GM12878 (cell line): ENCODE results near the gene SHANK1. TPM values are rescaled to one million over a fixed set of nuclear protein-coding genes. Genes with fewer than 3 reads are reported as not detected.

Experiments used
- ATAC-seq: fragments of 200-7000 bp; cut with Tn5 transposase; 3 replicates; pipeline ENCODE4 v1.9.1; 2020; ENCODE audit warnings: mild to moderate bottlenecking, moderate library complexity
- BruUV-seq: library from RNA; stranded (reverse); fragments of 400-500 nt; replicated peaks from 2 replicates; lab custom pipeline; 2021; lab: Mats Ljungman, UMichigan
- CTCF ChIA-PET: fragments of 300-600 bp; sonication (Branson Sonifier 250); formaldehyde crosslinking; extraction: SDS; loops from one replicate; lab custom pipeline; 2021; ENCODE audit warnings: inconsistent platforms; lab: Yijun Ruan, JAX
- POLR2A ChIA-PET: fragments of 350-600 bp; formaldehyde crosslinking; extraction: SDS; loops from one replicate; lab custom pipeline; 2021; ENCODE audit warnings: inconsistent platforms; lab: Charles Lee
- RAD21 ChIA-PET: fragments of 300-600 bp; sonication (Branson Sonifier 250); formaldehyde crosslinking; loops from one replicate; lab custom pipeline; 2023; ENCODE audit warnings: antibody characterized with exemption; ENCODE audit not compliant: unreplicated experiment; lab: Charles Lee
- SMC1A ChIA-PET: fragments of 300-600 bp; sonication (Branson Sonifier 250); formaldehyde crosslinking; loops from one replicate; lab custom pipeline; 2023; ENCODE audit not compliant: unreplicated experiment, uncharacterized antibody; lab: Charles Lee
- DNase-seq: peaks from one replicate; pipeline ENCODE4 v3.0.0-alpha.2; 2011; ENCODE audit warnings: low read depth, low spot score
- FAIRE-seq: peaks from 3 replicates; lab custom pipeline; 2011; peaks lifted over from hg19 to GRCh38; lab: Jason Lieb, UNC
- H2AFZ ChIP-seq: 2 replicates; pipeline ENCODE4 v1.6.0; 2011; ENCODE audit warnings: low read depth, low read length, control low read depth; ENCODE audit not compliant: control insufficient read depth
- H3K27ac ChIP-seq: 2 replicates; pipeline ENCODE4 v1.5.1; 2011; ENCODE audit warnings: control low read depth; ENCODE audit not compliant: control insufficient read depth, insufficient read depth
- H3K27me3 ChIP-seq, 2 experiments: replicated peaks in 1 of 2; 2 replicates each; pipeline versions ENCODE4 v1.6.0 to v1.6.1; 2011; ENCODE audit warnings: low read length in 1 of 2; ENCODE audit not compliant: control insufficient read depth in 2 of 2, insufficient read depth in 2 of 2
- H3K36me3 ChIP-seq, 2 experiments: 2 replicates each; pipeline ENCODE4 v1.5.1; 2011; ENCODE audit warnings: low read length in 1 of 2; ENCODE audit not compliant: control insufficient read depth in 2 of 2, insufficient read depth in 2 of 2
- H3K4me1 ChIP-seq: 2 replicates; pipeline ENCODE4 v1.6.1; 2011; ENCODE audit warnings: mild to moderate bottlenecking, low read length, moderate library complexity, mixed read lengths; ENCODE audit not compliant: control insufficient read depth, insufficient read depth
- H3K4me2 ChIP-seq: 2 replicates; pipeline ENCODE4 v1.6.0; 2011; ENCODE audit warnings: control low read depth; ENCODE audit not compliant: control insufficient read depth, insufficient read depth
- H3K4me3 ChIP-seq: fragments of 200-600 bp; sonication (generic); 2 replicates; pipeline ENCODE4 v1.5.1; 2016
- H3K79me2 ChIP-seq: 2 replicates; pipeline ENCODE4 v1.6.0; 2011; ENCODE audit warnings: low read length; ENCODE audit not compliant: control insufficient read depth, insufficient read depth
- H3K9ac ChIP-seq: 2 replicates; pipeline ENCODE4 v1.8.0; 2011; ENCODE audit warnings: low read length, control low read depth, mixed read lengths; ENCODE audit not compliant: control insufficient read depth, insufficient read depth
- H3K9me3 ChIP-seq: replicated peaks from 3 replicates; pipeline ENCODE4 v1.5.1; 2011; ENCODE audit warnings: mild to moderate bottlenecking, low read length; ENCODE audit not compliant: control insufficient read depth, insufficient read depth
- H4K20me1 ChIP-seq: 2 replicates; pipeline ENCODE4 v1.6.0; 2011; ENCODE audit not compliant: control insufficient read depth, insufficient read depth
- ESRRA ChIP-seq: IDR thresholded peaks from 2 replicates; pipeline ENCODE4 v1.6.1; 2012; ENCODE audit warnings: mild to moderate bottlenecking, low read length, improper control_type of control experiment
- NKRF ChIP-seq: fragments of 450-650 bp; conservative IDR thresholded peaks from 2 replicates; pipeline ENCODE4 v1.6.1; 2017; ENCODE audit warnings: mild to moderate bottlenecking, moderate library complexity
- POLR2A ChIP-seq: IDR thresholded peaks from 2 replicates; pipeline ENCODE4 v1.6.1; 2011; ENCODE audit warnings: low read depth, mild to moderate bottlenecking, low read length
- ZNF274 ChIP-seq: IDR thresholded peaks from one replicate; pipeline ENCODE4 v1.8.0; 2011; ENCODE audit not compliant: insufficient read length, insufficient read depth
- WGBS: methylation state at CpG from one replicate; pipeline ENCODE4 v1.1.6; 2016; ENCODE audit warnings: low lambda C conversion rate; ENCODE audit not compliant: insufficient replicate concordance, insufficient coverage; ENCODE audit errors: missing lambda C conversion rate; 5-methylcytosine and 5-hydroxymethylcytosine counted together
- in situ Hi-C: fragments of 300-500 bp; cut with MboI; formaldehyde crosslinking; loops from 9 replicates; pipeline ENCODE4 v1.14.3; 2018; ENCODE audit warnings: mixed read lengths
- intact Hi-C: fragments of 100-400 bp; cut with micrococcal nuclease; formaldehyde crosslinking; loops from one replicate; pipeline ENCODE4 v1.14.2; 2022; ENCODE audit not compliant: unreplicated experiment
- polyA plus RNA-seq, 11 experiments: library from polyadenylated mRNA; depleted of rRNA in 4 of 11; unstranded in 6 of 11; stranded (reverse) in 5 of 11; fragments of >200 nt; fragmentation: Nextera tagmentation in 4 of 11; fragmentation: Illumina TruSeq in 1 of 11; extraction: Ambion mirVana in 4 of 11; extraction: Trizol in 1 of 11; gene quantifications; 1 replicate in 1 of 11; 2 replicates in 10 of 11; pipeline versions ENCODE4 v1.2.1 to v1.2.3, GENCODE V29; 2011 to 2016; ENCODE audit warnings: inconsistent platforms in 2 of 11, missing spikeins in 2 of 11, low read depth in 1 of 11
- total RNA-seq, 4 experiments: library from RNA; depleted of rRNA in 3 of 4; stranded (reverse); fragments of >200 nt in 3 of 4; fragmentation: Illumina TruSeq in 1 of 4; extraction: Trizol in 1 of 4; gene quantifications; 2 replicates each; pipeline versions ENCODE4 v1.2.1 to v1.2.3, GENCODE V29; 2013 to 2021
- TF ChIP-seq, protein P1 (sequence below): fragments of 450-650 bp; IDR thresholded peaks from 2 replicates; pipeline ENCODE4 v1.6.1; 2017; ENCODE audit warnings: mild to moderate bottlenecking, low read depth, inconsistent platforms; ENCODE audit not compliant: poor library complexity, severe bottlenecking
- TF ChIP-seq, protein P2 (sequence below): fragments of 150-350 bp; IDR thresholded peaks from 2 replicates; pipeline ENCODE4 v1.6.1; 2016; ENCODE audit warnings: low read depth, low read length

SHANK1 gene
- total and polyA plus RNA-seq, 10 of the 15 experiments (the other 5 are each of a cell fraction or from before 2014, with no cell fraction given), result not detected

- no peak for TF ChIP-seq NKRF
- TF ChIP-seq ZNF274, result no peak
- TF ChIP-seq, protein P1, sequence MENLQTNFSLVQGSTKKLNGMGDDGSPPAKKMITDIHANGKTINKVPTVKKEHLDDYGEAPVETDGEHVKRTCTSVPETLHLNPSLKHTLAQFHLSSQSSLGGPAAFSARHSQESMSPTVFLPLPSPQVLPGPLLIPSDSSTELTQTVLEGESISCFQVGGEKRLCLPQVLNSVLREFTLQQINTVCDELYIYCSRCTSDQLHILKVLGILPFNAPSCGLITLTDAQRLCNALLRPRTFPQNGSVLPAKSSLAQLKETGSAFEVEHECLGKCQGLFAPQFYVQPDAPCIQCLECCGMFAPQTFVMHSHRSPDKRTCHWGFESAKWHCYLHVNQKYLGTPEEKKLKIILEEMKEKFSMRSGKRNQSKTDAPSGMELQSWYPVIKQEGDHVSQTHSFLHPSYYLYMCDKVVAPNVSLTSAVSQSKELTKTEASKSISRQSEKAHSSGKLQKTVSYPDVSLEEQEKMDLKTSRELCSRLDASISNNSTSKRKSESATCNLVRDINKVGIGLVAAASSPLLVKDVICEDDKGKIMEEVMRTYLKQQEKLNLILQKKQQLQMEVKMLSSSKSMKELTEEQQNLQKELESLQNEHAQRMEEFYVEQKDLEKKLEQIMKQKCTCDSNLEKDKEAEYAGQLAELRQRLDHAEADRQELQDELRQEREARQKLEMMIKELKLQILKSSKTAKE, result no peak
- no peak for TF ChIP-seq ESRRA
Observed at GRCh38 chr19:50659318-50660087, 60.1 kb downstream of the SHANK1 start (continued).

DNA sequence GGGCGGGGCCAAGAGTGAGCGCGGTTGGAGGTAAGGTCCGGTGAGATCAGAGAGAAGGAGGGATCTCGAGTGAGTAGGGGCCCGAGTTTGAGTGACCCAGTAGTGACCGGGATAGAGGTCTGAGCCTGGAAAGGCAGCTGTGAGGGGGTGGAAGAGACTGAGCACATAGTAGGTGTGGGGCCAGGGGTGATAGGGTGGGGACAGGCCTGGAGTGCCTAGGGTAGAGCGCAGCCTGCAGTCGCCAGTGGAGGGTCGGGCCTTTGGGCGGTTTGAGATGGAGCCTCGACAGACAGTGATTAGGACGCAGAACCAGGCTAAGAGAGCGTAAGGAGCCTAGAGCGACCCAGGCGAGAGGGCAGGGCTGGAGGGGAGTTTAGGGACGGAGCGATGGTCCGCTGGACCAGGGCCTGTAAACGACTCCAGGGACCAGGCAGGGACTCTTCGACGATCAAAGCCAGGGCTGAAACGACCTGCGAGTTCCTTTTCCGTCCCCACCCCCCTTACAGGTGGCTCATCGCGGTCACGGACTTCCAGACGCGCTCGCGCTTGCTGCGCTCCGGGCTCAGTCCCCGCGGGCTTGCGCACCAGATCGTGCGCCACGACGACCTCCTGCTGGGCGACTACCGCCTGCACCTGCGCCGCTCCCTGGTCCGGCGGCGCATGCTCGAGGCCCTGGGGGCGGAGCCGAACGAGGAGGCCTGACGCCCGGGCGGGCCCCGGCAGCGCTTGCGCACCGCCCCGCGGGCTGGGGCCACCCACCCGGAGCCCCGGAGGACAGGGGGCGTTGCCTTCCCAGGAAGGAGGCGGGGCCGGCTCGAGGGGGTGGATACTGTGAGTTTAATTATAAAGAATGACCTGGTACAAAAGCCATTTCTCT, 60.9 kb downstream of the SHANK1 start:
- in situ Hi-C loops, result no loop called here
- ChIA-PET RAD21 (no interaction called here), CTCF (no interaction called here), POLR2A (no interaction called here), SMC1A (no interaction called here)
- no TSS peak for BruUV-seq
- Histone ChIP-seq H3K4me3 (no peak overlapping the region), H3K9ac (no peak overlapping the region), H3K4me1 (no peaks in the 10 kb centered on the region), H3K4me2 (peak overlapping the region; percentile 25; the same call in 1 of the 2 replicates), H3K27me3 (no peaks in the 10 kb centered on the region), H3K27ac (no peak overlapping the region), H3K9me3 (no peaks in the 10 kb centered on the region; the same call in 2 of the 3 replicates), H3K36me3 (no peaks in the 10 kb centered on the region), H3K79me2 (no peaks in the 10 kb centered on the region), H2AFZ (peak overlapping the region; percentile 39), H4K20me1 (no peaks in the 10 kb centered on the region)
- FAIRE-seq (no peak), ATAC-seq (no peak), DNase-seq (no peak)
- TF ChIP-seq, protein P2, sequence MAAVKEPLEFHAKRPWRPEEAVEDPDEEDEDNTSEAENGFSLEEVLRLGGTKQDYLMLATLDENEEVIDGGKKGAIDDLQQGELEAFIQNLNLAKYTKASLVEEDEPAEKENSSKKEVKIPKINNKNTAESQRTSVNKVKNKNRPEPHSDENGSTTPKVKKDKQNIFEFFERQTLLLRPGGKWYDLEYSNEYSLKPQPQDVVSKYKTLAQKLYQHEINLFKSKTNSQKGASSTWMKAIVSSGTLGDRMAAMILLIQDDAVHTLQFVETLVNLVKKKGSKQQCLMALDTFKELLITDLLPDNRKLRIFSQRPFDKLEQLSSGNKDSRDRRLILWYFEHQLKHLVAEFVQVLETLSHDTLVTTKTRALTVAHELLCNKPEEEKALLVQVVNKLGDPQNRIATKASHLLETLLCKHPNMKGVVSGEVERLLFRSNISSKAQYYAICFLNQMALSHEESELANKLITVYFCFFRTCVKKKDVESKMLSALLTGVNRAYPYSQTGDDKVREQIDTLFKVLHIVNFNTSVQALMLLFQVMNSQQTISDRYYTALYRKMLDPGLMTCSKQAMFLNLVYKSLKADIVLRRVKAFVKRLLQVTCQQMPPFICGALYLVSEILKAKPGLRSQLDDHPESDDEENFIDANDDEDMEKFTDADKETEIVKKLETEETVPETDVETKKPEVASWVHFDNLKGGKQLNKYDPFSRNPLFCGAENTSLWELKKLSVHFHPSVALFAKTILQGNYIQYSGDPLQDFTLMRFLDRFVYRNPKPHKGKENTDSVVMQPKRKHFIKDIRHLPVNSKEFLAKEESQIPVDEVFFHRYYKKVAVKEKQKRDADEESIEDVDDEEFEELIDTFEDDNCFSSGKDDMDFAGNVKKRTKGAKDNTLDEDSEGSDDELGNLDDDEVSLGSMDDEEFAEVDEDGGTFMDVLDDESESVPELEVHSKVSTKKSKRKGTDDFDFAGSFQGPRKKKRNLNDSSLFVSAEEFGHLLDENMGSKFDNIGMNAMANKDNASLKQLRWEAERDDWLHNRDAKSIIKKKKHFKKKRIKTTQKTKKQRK, result no peak
- TF ChIP-seq POLR2A, result peak; percentile 58; the same call in 1 of the 2 replicates
- WGBS, result 9% methylated on average over 53 of the region's 67 CpGs
- intact Hi-C loops, result no loop called here
